ENCODE results near the gene LINGO1.

Gene LINGO1

GRCh38 chr15:77630956-77631744, 1.6 kb downstream of the LINGO1 start:
- DNase-seq, result no peak

DNA sequence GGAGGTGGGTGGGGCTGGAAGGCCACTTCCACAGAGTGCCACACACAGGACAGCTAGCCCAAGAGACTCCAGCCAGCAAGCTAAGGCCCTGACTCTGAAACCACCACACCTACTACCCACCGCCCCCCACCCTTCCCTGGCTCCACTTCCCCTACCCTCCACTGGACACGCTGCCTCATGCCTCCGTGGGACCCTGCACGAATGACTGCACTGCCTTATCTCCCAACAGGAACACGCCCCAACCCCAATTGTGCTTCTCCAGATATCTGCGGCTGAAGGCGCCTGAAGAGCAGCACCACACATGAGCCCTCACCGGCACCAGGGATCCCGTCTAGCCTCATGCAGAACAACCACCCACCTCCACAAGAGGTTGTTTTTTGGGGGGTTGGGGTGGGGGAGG, 2.7 kb downstream of the LINGO1 start:
- no peak for DNase-seq

DNA sequence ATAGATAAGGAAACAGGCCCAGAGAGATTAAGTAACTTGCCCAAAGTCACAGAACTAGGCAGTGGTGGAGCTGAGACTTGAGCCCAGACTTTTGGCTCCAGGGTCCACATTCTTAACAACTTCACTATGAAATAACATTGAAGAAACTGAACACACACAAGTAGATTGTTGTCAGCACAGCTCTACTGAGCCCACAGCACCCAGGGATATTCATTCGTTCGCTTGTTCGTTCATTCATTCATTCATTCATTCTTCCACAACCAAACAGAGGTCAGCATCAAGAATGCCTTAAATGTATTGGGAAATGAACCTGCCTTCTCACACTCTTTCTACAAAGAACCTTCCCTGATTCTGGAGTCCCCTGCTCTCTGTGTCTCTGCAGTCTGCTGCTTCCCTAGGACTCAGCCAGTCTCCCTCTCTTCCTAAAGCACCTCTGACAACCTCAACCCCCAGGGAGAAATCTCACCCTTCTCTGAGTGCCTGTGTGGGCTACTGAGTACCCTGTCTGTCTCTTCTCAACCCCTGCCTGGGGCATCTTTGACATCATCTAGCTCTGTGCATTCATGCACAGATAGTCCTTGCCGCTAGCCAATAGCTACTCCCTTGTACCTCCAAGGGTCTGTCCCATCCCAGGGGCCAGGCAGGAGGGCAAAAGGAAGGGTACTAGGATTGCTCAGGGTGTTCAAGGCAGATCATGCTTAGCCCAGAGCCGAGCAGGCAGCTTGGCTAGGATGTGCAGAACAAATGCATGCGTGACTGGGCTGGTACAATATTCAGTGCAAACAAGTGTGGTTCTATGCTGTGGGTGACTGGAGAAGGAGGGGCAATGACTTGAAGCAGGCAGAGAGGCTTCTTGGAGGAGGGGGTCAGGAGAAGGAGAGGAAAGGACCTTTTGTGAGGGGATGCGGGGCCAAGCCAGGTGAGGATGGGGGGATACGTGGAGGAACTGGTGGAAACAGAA, 3.4 kb downstream of the LINGO1 start:
- DNase-seq, result no peak

- DNase-seq, result no peak
Measured at GRCh38 chr15:77628010-77628409, 4.7 kb downstream of the LINGO1 start.

DNA sequence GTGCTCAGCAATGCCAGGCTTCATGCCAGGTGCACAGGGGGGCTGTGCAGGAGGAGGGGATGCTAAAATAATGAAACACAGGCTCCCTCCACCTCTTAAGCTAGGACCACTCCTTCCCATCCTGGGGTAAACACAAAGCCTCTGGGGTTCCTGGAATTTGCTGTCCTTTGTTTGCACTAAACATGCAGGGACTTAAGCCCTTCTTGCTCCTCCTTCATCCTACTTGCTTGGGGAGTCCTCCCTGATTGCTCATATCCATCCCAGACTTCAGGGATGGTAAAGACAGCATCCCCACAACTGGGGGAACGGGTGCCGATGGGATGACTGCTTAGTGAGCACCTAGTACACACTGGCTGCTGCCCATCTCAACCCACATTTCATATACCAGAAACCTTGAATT, 5.1 kb downstream of the LINGO1 start:
- DNase-seq, result no peak

DNA sequence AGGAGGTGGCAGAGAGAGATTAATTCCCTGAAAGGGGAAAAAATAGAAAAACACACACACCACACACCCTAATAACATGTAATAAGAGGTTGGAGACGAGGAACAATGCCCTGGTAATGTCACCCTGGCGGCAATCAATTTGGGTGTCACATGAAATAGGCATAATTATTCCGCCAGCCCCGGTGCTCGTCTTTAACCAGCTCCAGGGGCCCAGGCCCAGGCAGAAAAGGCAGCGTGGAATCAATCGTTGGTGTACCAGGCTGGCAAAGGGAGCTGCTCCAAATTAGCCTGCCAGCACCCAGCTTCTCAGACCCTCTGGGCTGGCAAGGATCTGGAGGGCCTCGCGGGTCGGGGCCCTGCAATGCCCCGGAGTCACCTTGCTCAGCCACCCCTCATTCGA, 5.6 kb downstream of the LINGO1 start:
- DNase-seq, result no peak

GRCh38 chr15:77626002-77626401, 6.7 kb downstream of the LINGO1 start:
- no peak for DNase-seq

- no peak for DNase-seq
Measured at GRCh38 chr15:77625376-77625775, 7.3 kb downstream of the LINGO1 start.

DNA sequence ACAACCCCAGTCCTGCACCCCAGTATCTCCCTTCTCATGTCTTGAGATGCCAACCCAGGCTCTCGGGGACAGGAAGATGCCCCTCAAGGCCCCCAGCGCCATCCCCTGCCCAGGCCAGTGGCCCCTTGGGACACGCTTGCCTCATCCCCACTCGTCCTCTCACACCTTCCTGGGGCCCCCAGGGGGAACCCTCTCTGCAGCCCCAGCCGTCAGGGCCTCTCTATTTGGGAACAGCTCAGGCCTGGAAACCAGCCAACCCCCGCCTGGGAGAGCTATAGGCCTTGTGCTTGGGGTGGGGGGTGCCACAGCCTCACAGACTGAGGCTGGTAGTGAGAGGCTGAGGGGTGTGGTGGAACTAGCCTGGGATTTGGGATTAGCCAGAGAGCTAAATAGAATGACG, 7.8 kb downstream of the LINGO1 start:
- DNase-seq, result no peak

DNA sequence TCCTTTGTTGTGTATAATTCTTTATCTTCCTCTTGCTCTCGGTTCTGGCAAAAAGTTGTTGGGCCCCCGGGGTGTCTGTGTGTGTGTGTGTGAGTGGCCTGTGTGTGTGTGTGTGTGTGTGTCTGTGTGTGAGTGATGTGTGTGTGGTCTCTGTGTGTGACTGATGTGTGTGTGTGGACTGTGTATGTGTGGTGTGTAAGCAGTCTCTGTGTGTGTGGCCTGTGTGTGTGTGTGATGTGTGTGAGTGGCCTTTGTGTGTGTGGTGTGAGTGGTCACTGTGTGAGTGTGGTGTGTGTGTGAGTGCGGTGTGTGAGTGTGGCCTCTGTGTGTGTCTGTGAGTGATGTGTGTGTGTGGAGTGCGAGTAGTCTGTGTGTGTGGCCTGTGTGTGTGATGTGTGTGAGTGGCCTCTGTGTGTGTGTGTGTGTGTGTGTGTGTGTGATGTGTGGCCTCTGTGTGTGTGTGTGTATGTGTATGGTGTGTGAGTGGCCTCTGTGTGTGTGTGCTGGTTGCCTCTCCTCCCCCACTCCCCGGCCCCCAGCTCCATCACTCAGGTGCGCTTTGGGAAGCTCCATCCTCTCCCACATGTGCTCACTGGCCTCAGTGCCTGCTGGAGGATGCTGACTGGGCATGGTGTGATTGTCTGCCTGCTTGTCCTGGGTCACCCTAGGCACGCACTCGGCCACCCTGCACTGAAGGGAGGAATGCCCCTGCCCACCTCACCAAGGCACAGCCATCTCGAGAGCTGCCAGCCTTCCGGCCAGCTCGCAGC, 8.8 kb downstream of the LINGO1 start:
- DNase-seq, result no peak

- DNase-seq, result no peak
Measured at GRCh38 chr15:77622934-77623754, 9.6 kb downstream of the LINGO1 start.

GRCh38 chr15:77622209-77622933, 10.3 kb downstream of the LINGO1 start:
- DNase-seq, result no peak

GRCh38 chr15:77621847-77622208, 10.9 kb downstream of the LINGO1 start:
- no peak for DNase-seq

DNA sequence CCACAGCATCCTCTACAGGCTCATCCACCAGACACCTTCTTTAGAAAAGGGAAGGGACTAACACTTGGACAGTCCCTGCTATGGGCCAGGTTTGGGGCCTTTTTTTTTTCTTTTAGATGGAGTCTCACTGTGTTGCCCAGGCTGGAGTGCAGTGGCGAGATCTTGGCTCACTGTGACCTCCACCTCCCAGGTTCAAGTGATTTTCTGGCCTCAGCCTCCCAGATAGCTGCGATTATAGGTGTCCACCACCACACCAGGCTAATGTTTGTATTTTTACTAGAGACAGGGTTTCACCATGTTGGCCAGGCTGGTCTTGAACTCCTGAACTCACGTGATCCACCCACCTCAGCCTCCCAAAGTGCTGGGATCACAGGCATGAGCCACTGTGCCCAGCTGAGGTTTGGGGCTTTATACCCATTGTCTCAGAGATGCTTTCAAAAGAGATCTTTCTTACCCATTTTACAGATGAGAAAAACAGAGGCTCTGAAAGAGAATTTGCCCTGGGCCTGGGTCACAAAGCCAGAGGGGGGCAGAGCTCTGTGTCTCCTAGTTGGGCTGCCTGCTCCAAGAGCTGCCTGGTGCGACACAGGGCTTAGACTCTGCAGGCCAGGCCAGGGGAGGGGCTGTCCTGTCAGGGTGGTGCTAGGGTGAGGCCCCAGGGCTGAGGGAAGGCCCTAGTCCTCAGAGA, 11.6 kb downstream of the LINGO1 start:
- no peak for DNase-seq

GRCh38 chr15:77620297-77620696, 12.4 kb downstream of the LINGO1 start:
- no peak for DNase-seq

DNA sequence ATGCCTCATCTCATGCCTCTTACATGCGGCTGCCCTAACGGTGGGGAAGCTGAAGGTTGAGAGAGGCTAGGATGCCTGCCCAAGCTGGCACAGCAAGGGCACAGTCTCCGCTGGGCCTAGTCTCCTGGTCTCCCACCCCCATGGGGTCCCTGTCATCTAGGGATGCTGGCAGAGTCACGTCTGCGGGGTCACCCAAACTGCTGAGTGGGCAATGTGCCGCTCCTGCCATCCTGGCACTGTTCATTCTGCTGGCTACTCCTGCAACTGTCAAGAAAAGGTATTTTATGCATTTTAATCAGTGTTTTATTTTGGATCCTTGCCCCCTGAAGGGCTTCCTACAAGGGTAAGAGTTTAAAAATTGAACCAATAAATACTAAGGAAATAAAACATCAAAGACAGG, 12.8 kb downstream of the LINGO1 start:
- DNase-seq, result no peak

- no peak for DNase-seq
Measured at GRCh38 chr15:77617476-77618230, 15.1 kb downstream of the LINGO1 start.

DNA sequence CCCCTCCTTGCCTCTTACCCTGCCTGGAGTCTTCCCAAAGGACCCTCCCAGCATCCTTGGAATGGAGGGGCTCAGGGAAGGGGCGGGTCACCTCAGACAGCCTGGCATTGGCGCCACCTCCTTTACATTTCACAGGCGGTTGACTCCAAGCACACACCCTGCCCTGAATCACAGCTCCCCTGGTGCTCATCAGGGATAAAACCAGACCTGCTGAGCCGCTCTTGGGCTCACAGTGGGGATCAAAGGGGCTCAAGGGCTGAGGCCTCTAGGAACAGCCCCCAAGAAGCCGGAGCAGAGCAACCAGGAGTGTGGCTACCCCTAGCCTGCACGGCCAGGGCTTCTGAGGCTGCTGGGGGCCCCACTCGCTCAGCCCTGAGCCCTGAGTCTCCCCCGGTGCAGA, 16.6 kb downstream of the LINGO1 start:
- no peak for DNase-seq

- DNase-seq, result no peak
Measured at GRCh38 chr15:77615472-77615871, 17.2 kb downstream of the LINGO1 start.

- no peak for DNase-seq
Measured at GRCh38 chr15:77614251-77614806, 18.4 kb downstream of the LINGO1 start.

Measured in CD4-positive, alpha-beta T cell treated with Interleukin-4 for 1 hour (primary cell).